ELF-1 (cell line): ENCODE results near the gene ZNF598.
A peak's percentile ranks its signal among the peaks of the same experiment; 100 is the strongest.
"Not testable (repeated sequence)": the region's sequence is repeated elsewhere in the genome, so short reads cannot be mapped to it uniquely, and the experiment has no call there.

Experiments
- DNase-seq: peaks from one replicate; pipeline ENCODE4 v3.0.0-alpha.2; 2016; ENCODE audit warnings: low read depth, low spot score

The ZNF598 gene

DNA sequence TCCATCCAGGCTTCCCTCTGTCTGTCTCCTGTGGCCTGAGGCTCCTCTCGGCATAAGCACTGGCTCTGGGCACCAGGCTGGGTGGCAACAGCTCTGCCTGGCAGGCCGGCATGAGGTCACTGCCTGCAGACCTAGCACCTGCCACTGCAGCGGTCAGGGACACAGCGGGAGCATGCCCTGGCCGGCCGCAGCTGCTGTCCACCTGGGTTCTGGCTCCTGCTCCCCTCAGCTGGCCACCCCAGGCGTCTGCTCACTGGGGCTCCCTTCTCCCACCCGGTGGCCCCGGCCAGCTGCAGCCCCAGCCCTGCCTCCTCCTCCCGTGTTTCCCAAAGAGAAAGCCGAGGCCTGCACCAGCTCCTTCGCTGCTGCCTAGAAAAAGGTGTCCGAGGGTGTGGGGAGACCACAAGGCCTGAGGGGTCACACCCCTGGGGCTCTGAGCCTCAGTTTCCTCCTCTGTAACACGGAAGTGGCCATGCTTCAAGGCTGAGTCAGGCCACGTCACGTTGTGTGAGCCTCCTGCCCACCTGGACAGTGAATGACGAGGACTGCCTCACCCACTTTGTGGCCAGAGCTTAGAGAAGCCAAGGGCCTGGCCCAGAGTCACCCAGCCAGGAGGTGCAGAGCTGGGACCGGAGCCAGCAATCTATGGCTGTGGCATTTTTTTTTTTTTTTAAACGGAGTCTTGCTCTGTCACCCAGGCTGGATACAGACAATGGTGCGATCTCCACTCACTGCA lies 31.3 kb upstream of the ZNF598 start:
- DNase-seq = no peak

DNA sequence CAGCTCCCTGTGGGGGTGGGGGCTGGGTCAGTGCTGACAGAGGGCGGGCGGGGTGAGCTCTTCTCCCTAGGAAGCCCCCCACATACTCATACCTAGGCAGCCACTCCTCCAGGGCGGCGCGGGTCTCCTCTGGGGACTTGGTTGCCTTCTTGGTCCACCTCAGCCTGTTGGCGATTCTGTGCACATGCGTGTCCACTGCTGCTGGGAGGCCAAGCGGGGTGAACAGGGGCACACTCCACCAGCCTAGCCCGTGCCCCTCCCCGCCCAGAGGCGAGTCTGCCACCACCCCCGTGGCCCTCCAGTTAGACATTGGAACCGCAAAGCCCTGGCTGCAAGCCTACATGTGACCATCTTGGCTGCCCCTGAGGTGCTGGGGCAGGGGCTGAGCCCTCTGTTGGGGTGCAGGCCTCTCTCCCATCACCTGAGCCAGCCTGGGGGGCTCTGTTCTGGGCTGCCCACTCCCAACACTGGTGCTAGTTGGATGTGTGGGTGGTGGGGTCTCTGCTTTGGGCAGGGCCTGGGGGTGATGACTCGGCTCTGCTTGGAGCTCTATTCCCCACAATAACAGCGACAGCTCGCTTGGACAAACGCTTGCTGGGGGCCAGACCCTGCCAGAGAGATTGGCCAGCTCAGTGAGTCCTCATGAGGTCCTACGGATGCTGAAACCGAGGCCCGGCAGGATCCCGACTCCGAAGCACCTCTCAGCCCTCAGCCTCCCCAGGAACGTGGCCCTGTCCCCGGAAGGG lies 30.6 kb upstream of the ZNF598 start:
- DNase-seq = no peak

DNA sequence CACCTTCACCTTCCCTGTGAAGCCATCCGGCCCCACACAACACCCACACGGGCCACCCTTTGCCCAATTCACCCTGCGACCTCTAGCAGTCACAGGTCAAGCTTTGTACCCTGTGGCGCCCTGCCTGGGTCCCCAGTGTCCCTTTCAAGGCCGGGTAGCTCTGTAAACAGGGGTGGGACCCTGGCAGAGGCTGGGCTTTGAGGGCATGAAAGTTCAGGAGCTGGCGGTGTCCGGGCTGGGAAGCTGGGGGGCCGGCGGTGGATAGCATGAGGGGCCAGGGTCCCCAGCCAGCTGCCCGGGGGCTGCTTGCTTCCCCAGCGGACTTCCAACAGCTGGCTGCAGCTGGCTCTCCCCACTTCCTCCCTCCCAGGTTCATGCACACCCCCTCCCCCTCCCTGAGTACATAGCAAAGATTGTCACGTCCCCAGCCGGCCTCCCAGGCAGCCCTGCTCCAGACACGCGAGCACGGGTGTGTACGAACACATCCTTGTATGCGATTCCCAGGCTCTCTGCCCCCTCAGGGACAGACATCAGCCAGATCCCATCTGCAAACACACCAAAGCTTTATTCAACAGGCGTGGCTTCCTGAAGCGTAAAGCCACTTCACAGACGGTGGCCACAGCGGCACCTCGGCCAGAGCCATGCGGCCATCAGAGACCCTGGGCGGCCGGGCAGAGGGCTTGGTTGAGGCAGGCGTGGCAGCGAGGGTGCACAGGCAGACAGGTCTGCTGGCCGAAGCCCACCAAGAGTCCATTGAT lies 29.8 kb upstream of the ZNF598 start:
- DNase-seq = no peak

DNA sequence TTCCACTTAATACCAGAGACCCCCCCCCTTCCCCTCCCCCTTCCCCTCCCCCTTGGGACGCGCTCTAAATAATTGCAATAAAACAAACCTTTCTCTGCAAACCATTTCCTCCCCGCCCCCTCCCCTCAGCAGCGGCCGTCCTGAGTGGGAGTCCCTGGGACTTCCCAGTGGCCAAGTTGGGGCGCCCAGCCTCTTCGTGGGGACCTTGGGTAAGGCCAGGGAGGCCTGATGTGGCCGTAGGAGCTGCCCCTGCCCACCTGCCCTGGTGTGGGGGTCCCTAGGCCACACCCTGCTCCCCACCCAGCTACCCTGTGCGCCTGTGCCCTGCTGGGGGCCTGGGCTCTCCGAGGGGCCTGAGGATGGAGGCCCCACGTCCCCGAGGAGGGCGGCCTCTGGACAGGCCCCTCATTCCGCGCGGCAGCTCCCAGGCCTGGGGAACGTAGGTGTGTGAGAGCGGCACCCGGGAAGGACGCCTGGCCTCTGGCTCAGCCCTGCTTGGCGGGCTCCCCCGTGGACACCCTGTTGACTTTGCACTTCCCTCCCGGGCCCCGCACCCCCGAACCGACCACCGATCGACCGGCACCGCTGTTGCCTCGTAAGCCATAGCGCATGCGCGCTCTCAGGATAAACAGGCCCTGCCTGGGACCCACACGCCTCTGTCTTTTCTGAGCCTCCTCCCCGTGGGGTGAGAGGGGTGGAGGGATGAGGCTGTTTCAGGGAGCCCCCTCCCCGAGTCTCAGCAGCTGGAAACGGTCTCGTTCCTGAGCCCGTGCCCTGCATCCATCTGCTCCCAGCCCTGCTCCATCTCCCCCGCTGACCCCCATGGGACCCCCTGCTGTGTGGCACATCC lies 29.0 kb upstream of the ZNF598 start:
- no peak for DNase-seq

DNA sequence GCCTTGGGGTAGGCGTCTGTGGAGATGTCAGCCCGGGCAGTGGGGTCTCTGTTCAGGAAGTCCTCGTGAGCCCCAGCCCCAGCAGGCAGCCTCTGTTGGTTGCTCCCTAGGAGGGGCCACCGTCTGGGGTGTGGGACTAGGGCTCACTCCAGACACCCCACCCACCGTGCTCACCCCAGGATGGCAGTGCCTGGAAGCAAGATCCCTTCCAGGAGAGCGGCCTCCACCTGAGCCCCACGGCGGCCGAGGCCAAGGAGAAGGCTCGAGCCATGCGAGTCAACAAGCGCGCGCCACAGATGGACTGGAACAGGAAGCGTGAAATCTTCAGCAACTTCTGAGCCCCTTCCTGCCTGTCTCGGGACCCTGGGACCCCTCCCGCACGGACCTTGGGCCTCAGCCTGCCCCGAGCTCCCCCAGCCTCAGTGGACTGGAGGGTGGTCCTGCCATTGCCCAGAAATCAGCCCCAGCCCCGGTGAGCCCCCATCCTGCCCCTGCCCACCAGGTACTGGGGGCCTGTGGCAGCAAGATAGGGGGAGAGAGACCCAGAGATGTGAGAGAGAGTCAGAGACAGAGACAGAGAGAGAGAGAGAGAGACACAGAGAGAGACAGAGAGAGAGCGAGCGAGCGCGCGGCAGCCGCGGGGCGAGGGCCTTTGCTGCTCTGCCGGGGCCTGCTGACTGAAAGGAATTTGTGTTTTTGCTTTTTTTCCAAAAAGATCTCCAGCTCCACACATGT lies 28.2 kb upstream of the ZNF598 start:
- no peak for DNase-seq

DNA sequence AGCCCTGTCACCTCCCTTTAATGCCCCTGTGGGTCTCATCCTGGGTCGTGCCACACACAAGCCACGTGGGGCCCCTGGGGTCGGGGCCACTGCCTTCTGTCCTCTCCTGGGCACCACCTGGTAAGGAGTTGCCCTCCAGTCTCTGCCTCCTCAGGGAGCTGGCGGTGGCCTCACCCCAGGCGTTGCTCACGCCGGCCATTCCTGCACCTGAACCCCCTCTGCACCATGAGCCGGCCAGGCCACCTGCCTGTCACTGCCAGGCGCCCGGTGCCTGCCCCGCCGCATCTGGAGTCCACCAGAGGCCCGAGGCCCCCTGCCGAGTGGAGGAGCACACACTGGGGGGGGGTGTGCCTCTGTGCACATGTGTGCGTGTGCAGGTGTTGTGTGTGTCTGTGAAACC lies 27.5 kb upstream of the ZNF598 start:
- no peak for DNase-seq

DNA sequence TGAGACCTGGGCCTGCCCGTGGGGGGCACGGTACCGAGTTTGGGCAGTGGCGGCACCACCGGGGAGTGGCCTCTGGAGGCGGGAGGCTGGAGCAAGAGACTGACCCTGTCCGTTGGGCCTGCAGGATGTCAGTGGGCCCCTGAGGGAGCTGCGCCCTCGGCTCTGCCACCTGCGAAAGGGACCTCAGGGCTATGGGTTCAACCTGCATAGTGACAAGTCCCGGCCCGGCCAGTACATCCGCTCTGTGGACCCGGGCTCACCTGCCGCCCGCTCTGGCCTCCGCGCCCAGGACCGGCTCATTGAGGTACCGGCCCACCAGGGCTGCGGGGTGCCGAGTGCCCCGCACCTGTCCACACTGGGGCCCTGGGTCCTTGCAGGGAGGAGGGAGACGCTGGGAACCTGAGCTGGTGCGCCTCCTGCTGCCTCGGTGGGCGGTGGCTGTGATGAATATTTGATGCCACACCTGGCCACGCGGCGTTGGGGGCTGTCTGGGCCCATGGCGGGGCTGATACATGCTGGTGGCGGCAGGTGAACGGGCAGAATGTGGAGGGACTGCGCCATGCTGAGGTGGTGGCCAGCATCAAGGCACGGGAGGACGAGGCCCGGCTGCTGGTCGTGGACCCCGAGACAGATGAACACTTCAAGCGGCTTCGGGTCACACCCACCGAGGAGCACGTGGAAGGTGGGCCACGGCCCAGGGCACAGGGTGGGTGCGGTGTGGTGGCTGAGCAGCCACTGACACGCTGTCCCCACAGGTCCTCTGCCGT lies 26.8 kb upstream of the ZNF598 start:
- DNase-seq = no peak

DNA sequence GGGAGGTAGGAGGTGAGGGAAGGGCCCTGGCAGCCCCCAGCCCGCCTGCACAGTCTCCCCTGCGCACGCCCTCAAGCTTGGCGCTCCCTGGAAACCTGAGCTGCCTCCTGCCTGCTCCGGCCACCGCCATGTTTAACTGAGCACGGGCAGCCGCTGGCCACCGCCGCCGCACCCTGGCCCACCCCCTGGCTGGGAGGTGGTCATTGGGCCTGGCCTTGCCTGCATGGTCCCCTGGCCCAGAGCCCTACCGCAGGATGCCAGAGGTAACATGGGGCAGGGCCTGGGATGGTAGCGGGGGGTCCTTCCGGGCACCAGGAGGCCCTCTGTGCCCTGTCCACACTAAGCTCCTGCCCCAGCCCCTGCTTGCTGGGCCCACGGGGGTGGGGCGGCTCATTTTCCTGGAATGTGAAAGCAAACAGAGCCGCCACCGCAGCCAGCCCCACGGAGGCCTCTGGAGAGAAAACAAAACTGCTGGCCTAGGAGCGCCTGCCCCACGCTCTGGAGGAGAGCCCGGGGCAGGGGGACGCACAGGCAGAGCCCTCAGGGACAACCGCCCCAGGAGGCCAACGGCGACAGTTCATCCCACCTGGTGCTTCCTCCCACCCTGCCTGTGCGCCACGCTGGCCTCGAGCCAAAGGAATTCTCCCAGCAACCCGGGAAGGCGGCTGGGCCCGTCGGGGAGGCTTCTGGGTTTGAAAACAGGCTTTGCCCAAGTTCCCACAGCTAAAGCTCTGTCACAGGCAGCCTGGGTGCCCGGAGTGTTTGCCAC lies 26.0 kb upstream of the ZNF598 start:
- DNase-seq = peak; percentile 58

DNA sequence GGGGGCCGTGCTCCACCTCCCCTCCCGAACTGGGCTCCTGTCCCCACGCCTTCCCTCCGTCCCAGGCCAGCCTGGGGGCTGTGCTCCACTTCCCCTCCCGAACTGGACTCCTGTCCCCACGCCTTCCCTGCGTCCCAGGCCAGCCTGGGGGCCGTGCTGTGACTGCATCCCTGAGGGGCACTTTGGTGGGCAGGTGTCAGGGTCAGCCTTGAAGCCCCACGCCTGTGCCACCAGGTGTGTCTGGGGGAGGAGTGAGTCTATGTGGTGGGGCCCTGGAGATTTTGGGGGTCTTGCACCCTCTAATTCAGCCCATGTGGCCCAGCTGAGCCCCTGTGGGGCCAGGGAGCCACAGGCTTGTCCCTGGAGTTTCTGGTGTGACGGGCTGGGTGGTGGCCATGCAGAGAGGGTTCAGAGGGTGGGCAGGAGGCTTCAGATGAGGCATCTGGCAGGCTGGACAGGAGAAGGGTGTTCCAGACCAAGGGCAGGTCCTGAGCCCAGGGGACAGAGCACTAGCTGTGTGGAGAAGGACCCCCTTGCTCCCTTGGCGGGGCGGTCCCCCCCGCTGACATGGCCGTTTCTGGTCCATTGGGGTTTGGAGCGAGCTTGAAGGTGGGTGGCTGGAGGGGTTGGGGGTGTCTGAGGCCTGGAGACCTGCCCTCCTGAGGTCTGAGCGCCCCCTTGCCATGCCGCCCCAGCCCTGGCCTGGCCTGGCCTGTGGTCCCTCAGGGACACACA lies 25.2 kb upstream of the ZNF598 start:
- no peak for DNase-seq

DNA sequence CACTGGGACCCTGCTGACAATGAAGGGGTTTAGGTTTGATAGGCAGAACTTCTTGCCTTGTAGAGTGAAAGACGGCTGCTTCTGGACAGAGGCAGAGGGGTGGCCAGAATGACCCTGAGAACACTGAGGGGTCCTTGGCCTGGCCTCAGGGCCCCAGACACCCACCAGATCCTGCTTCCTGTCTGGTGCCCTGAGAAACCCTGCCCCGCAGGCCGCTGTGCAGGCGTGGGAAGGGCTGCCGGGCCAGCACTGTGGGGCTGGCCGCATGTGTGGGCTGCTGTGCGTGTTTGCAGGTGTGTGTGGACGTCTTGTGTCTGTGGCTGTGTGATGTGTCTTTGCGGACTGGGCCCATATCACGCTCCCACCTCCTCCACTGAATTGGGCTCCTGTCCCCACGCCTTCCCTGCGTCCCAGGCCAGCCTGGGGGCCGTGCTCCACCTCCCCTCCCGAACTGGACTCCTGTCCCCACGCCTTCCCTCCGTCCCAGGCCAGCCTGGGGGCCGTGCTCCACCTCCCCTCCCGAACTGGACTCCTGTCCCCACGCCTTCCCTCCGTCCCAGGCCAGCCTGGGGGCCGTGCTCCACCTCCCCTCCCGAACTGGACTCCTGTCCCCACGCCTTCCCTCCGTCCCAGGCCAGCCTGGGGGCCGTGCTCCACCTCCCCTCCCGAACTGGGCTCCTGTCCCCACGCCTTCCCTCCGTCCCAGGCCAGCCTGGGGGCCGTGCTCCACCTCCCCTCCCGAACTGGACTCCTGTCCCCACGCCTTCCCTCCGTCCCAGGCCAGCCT lies 24.5 kb upstream of the ZNF598 start:
- DNase-seq = not testable (repeated sequence)

DNA sequence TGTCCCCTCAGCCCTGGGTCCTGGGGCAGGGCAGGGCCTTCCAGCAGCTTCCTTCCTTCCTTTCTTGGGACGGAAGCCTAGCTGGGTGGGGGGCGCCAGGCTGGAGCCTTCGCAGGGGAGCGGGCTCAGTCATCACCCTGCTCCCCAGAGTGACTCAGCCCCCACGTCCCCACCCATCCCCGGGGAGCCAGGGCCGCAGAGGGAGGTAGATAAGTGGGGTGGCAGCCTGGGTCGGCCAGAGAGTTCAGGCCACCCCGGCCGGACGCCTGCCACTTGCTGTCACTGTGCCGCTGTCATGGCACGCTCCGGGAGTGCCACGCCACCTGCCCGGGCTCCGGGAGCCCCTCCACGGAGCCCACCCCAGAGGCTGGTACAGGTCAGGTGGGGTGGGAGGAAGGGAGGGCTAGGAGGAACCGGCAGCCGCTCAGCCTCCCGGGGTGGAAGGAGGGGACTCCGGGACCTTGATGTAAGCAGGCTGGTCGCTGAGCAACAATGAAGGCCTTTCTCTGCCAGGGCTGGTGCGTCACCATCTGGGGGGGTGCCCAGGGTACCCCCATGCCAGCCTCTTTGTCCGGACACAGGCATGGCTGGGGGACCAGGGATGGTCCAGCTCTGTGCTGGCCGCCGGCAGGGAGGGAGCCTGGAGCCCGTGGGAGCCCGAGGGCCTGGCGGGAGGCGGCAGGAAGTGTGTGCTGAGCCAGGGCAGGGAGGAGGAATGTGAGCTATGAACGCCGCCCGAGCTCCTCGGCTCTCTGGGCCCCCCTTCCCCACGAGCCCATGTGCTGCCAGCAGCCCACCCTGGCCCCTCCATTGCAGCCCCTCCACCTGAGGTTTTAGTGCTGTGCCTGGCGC lies 23.7 kb upstream of the ZNF598 start:
- DNase-seq = peak; percentile 69

DNA sequence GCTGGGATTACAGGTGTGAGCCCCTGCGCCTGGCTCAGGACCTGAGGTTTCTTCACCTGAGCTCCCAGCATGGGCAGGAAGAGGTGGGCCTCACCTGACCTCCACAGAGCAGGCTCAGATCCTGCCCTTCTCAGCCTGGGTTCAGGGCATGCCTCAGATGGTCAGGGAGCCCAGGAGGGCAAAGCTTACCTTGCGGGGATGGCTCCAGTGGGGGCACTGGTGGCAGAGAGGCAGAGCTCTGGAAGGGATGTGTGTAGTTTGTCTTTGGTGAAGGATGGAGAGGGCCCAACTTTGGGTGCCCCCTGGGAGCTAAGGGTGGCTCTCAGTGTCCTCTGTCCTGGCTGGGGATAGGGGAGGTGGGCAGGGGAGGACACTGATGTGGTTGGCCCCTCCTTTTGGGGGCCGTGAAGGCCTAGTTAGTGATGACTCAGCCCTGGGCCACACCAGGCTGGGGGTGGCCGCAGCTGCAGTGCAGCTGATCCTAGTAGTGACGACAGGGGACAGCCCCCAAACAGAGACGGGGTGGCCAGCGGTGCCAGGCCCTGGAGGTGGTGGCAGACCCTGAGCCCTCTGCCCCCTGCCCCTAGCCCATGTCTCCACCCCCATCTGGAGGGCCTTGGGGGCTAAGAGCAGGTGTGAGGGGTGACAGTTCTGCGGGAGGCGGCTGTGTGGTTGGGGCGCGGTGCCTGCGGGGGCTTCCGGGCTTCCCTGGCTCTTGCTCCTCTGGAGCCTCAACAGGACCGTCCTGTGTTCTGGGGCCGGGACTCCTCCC lies 22.9 kb upstream of the ZNF598 start:
- no peak for DNase-seq

DNA sequence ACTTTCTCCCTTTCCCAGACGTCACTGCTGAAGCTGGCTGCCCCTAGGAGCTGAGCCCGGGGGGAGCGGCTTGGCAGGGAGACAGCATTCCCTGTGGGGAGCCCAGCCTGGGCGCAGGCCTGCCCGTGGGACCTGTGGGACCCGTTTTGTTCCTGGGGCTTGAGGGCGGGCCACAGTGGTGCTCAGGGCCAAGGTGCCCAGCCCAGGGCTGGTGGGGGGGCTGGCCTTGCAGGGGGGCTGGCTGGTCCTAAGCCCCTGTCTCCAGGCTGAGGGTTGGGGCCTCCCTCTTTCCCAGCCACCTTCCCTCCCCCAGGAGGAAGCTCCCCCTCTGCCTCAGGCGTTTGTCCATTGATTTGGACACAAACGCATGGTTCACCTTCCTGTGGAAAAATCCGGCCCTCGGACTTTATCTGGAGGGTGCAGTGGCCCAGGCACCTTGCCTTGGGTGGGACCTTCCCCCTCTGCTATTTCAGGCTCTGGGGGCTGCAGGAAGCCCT lies 21.5 kb upstream of the ZNF598 start:
- no peak for DNase-seq

DNA sequence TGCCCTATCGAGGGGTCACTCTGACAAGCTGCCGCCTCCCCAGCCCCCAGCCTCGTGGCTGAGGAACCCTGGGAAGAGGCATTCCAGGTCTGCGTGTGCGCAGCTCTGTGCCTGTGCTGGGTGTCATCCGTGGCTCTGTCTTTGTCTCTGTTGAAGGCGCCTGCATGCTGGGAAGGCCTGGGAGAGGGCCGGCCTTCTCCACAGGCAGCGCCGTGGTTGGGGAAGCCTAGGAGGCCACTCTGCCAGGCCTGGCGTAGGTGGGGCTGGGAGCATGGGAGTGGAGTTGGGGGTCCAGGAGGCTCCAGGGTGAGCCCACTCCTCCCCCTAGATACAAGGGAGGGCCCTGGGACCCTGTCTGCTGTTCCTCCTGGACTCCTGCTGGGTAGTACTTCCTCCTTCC lies 20.4 kb upstream of the ZNF598 start:
- no peak for DNase-seq

DNA sequence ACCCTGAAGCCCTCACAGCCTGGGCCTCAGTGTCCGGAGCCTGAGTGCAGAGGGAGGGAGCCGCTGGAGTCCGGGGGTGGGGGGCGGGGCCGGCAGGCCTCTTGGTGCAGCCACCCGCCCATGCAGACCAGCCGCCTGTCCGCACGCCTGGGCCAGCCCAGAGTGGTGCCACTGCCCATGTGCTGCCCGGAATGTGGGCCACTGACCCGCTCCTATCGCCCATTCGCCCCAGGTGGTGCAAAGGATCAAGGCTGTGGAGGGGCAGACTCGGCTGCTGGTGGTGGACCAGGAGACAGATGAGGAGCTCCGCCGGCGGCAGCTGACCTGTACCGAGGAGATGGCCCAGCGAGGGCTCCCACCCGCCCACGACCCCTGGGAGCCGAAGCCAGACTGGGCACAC lies 19.7 kb upstream of the ZNF598 start:
- no peak for DNase-seq

DNA sequence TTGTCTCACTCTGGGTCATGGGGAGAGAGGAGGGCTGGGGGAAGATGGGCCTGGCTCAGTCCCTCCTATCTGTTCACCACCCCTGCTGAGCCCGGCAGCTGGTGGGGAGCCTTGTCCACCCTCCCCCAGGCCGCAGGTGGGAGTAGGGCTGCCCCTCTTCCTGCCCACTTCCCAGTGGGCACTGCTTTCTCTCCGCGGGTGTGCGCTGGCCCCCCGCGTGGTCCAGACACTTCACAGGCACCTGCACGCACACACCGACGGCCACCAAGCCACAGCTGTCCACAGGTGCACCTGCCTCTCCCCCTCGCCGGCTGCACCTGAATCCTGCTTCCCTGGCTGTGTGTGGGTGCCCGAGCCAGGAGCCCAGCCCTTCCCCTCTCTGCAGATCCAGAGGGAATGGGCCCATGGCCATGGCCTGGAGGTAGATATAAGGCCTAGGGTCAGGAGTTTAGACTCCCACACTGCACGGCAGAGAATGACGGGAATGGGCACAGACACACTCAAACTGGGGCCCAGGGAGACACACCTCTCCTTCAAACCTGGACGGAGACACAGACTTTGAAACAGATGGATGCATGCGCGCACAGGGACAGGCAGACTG lies 19.1 kb upstream of the ZNF598 start:
- DNase-seq = no peak
